NCI-H526 (cell line): ENCODE measurements around the gene FAM50B.

Experiments
- DNase-seq, 2 experiments: peaks; one replicate each; lab custom pipeline; 2025; lab: John Stamatoyannopoulos, UW

Gene FAM50B

GRCh38 chr6:3820563-3820962, 28.6 kb upstream of the FAM50B start:
- no peak for DNase-seq

- DNase-seq: peak; percentile 91 to 92
Measured at GRCh38 chr6:3822747-3823445, 26.3 kb upstream of the FAM50B start.

- DNase-seq: no peak
Measured at GRCh38 chr6:3823671-3824070, 25.5 kb upstream of the FAM50B start.

- no peak for DNase-seq
Measured at GRCh38 chr6:3825331-3825831, 23.8 kb upstream of the FAM50B start.

- no peak for DNase-seq
Measured at GRCh38 chr6:3825851-3826581, 23.2 kb upstream of the FAM50B start.

- no peak for DNase-seq
Measured at GRCh38 chr6:3829285-3829684, 19.9 kb upstream of the FAM50B start.

GRCh38 chr6:3830806-3831205, 18.4 kb upstream of the FAM50B start:
- no peak for DNase-seq

- no peak for DNase-seq
Measured at GRCh38 chr6:3831761-3832530, 17.2 kb upstream of the FAM50B start.

GRCh38 chr6:3835055-3835731, 14.0 kb upstream of the FAM50B start:
- DNase-seq: no peak

GRCh38 chr6:3835785-3836184, 13.4 kb upstream of the FAM50B start:
- DNase-seq: no peak

GRCh38 chr6:3836566-3836965, 12.6 kb upstream of the FAM50B start:
- no peak for DNase-seq

GRCh38 chr6:3837781-3838180, 11.4 kb upstream of the FAM50B start:
- DNase-seq: no peak

- DNase-seq: no peak
Measured at GRCh38 chr6:3838992-3839867, 9.9 kb upstream of the FAM50B start.

GRCh38 chr6:3841066-3841454, 8.1 kb upstream of the FAM50B start:
- no peak for DNase-seq

GRCh38 chr6:3841711-3842565, 7.2 kb upstream of the FAM50B start:
- no peak for DNase-seq

GRCh38 chr6:3843379-3844096, 5.6 kb upstream of the FAM50B start:
- DNase-seq: no peak

- DNase-seq: no peak
Measured at GRCh38 chr6:3844097-3844463, 5.1 kb upstream of the FAM50B start.

- DNase-seq: no peak
Measured at GRCh38 chr6:3847521-3847920, 1.7 kb upstream of the FAM50B start.

GRCh38 chr6:3848380-3848779, 793 bp upstream of the FAM50B start:
- no peak for DNase-seq
